K562 (cell line): ENCODE results near the gene MRPL40.

ENCODE experiments used
- EZH2 ChIP-seq: IDR thresholded peaks from 2 replicates; pipeline ENCODE4 v1.6.1; 2012; ENCODE audit warnings: low read depth, mild to moderate bottlenecking, inconsistent platforms, low read length, borderline replicate concordance
- GTF2A2 ChIP-seq: IDR thresholded peaks from 2 replicates; pipeline ENCODE4 v1.6.1; 2016; ENCODE audit warnings: mild to moderate bottlenecking, missing genetic modification characterization, missing compliant biosample characterization
- PYGO2 ChIP-seq: fragments of 450-650 bp; IDR thresholded peaks from 2 replicates; pipeline ENCODE4 v1.6.1; 2016; ENCODE audit warnings: mild to moderate bottlenecking, missing genetic modification characterization, moderate library complexity, missing compliant biosample characterization
- RCOR1 ChIP-seq, 2 experiments: IDR thresholded peaks; 2 replicates each; pipeline ENCODE4 v1.6.1; 2012; ENCODE audit warnings: low read depth in 2 of 2, low read length in 2 of 2, borderline replicate concordance in 1 of 2, improper control_type of control experiment in 1 of 2
- RFX5 ChIP-seq: IDR thresholded peaks from 2 replicates; pipeline ENCODE4 v1.6.1; 2011; ENCODE audit warnings: low read depth, mild to moderate bottlenecking, improper control_type of control experiment, low read length
- SMAD2 ChIP-seq: fragments of 150-350 bp; IDR thresholded peaks from 2 replicates; pipeline ENCODE4 v1.6.1; 2014; ENCODE audit warnings: low read depth, mild to moderate bottlenecking, low read length
- ZNF134 ChIP-seq: fragments of 250-450 bp; sonication (Bioruptor Pico); conservative IDR thresholded peaks from 2 replicates; pipeline ENCODE4 v1.4.0; 2020
- ZNF232 ChIP-seq: sonication (generic); formaldehyde crosslinking; IDR thresholded peaks from 2 replicates; pipeline ENCODE4 v1.8.0; 2022; ENCODE audit warnings: mild to moderate bottlenecking, missing genetic modification reagents
- TF ChIP-seq, protein P1 (sequence below): sonication (generic); formaldehyde crosslinking; IDR thresholded peaks from 2 replicates; pipeline ENCODE4 v1.8.1; 2022; ENCODE audit warnings: missing genetic modification reagents

DNA sequence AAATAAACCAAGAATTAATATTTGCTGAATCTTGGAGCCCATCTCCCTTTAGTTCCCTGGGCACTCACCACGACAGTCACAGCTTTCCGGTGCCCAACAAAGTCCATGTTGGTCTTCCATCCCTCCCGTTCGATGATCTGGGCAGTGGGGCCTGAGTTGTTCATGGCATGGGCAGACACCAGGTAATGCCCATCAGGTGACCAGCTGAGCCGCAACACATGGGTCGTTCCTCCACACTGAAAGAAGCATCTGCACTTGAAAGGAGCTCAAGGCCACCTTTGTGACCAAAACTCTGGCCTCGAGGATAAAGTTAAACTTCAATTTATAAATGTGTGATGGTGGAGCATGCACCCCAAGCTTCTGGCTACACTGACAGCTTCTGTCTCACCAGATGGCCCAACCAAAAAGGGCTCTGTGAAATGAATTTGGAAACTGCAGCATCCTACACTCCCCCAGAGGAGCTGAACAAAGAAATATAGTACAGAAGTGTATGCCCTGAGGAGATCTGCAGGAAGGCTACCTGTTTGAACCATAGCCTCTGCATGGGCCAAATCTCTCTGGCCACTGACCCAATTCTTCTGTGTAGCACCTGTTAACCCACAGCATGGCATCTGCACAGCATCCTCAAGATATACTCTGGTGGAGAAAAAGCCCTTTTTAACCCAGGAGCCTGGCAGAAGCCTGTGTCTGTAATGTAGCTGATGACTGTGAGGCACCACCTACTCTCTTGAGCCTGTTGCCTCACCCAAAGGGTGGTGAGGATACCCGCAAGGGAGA is 37.9 kb upstream of the MRPL40 start:
- TF ChIP-seq RFX5 (no peak), ZNF232 (no peak), ZNF134 (CRISPR knock-in tag) (no peak), SMAD2 (no peak), GTF2A2 (tag) (no peak), RCOR1 (IDR thresholded peaks at IDR 0.05; ENCODE audit: borderline replicate concordance in 1 of 2, low read depth in 2 of 2, low read length in 2 of 2) (no peak), PYGO2 (tag) (no peak), EZH2 (no peak)
- TF ChIP-seq, protein P1, sequence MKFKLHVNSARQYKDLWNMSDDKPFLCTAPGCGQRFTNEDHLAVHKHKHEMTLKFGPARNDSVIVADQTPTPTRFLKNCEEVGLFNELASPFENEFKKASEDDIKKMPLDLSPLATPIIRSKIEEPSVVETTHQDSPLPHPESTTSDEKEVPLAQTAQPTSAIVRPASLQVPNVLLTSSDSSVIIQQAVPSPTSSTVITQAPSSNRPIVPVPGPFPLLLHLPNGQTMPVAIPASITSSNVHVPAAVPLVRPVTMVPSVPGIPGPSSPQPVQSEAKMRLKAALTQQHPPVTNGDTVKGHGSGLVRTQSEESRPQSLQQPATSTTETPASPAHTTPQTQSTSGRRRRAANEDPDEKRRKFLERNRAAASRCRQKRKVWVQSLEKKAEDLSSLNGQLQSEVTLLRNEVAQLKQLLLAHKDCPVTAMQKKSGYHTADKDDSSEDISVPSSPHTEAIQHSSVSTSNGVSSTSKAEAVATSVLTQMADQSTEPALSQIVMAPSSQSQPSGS: no peak
